ENCODE data around the gene ANKS3.

Gene ANKS3

DNA sequence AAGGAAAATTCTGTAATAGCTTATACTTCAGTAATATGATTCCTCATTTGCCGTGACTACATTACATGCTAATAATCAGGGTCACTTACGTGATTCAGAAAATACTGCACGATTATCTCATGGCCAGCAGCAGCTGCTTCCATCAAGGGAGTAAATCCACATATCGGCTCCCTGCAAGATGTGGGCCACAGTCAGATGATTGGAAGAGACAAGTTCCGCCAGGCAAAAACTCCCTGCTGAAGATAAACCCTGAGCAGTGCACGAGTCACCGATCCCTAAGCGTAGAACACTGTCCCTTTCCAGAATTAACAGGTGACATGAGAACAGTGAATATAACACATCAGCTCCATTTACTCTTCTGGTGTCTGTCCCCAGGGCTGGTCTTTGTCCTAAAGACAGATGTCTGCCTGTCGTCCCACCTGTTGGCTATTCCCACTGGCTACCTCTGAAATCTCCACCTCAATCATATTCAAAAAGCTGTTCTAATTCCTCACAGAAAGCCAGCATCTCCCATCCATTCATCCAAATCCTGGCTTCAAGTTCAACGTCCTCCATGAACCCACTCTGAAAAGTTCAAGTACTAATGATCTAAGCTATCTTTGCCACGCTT lies 9.3 kb downstream of the ANKS3 start:
- Histone ChIP-seq H3K9ac (ENCODE audit: low read length in 2 of 2) (no peak overlapping the region), H3K27me3 (ENCODE audit: control insufficient read depth in 1 of 2, insufficient read depth in 2 of 2, low read length in 2 of 2) (no peaks in the 10 kb centered on the region), H3K4me3 (ENCODE audit: low read length in 2 of 2) (no peak overlapping the region), H3K4me1 (ENCODE audit: control insufficient read depth, insufficient read depth, low read length) (no peaks in the 10 kb centered on the region), H3K9me3 (ENCODE audit: control insufficient read depth in 2 of 2, low read length in 2 of 2) (no peaks in the 10 kb centered on the region), H3K36me3 (ENCODE audit: control insufficient read depth in 2 of 2, insufficient read depth in 2 of 2, low read length in 2 of 2) (peaks cover 21 to 38% of the 10 kb centered on the region in 2 donors), H3K27ac (ENCODE audit: low read length) (no peak overlapping the region)

DNA sequence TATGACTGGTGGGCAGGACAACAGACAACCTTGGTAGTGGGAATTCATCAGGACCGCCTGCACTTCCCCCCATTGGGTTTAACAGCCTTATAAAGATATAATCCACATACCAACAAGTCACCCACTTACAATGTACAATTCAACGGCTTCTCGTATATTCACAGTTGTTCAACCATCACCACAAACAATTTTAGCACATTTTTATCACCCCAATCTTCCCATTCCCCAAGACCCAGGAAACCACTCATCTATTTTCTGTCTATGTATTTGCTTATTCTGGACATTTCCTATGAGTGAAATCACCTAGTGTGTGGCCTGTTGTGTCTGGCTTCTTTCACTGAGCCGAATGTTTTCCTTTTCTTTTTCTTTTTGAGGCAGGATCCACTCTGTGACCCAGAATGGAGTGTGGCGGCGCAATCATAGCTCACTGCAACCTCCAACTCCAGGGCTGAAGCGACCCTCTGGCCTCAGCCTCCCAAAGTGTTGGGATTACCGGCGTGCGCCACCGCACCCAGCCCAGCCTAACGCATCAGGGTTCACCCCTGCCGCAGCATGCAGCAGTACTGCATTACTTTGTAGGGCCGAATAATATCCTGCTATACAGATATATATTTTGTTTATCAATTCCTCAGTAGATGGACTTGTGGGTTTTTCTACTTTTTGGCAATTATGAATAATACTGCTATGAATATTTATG lies 10.9 kb downstream of the ANKS3 start:
- Histone ChIP-seq H3K27ac (ENCODE audit: low read length) (no peak overlapping the region), H3K4me1 (ENCODE audit: control insufficient read depth, insufficient read depth, low read length) (no peaks in the 10 kb centered on the region), H3K4me3 (ENCODE audit: low read length in 2 of 2) (no peak overlapping the region), H3K27me3 (ENCODE audit: control insufficient read depth in 1 of 2, insufficient read depth in 2 of 2, low read length in 2 of 2) (no peaks in the 10 kb centered on the region), H3K9ac (ENCODE audit: low read length in 2 of 2) (no peak overlapping the region), H3K9me3 (ENCODE audit: control insufficient read depth in 2 of 2, low read length in 2 of 2) (no peaks in the 10 kb centered on the region), H3K36me3 (ENCODE audit: control insufficient read depth in 2 of 2, insufficient read depth in 2 of 2, low read length in 2 of 2) (peaks cover 17 to 30% of the 10 kb centered on the region in 2 donors)

DNA sequence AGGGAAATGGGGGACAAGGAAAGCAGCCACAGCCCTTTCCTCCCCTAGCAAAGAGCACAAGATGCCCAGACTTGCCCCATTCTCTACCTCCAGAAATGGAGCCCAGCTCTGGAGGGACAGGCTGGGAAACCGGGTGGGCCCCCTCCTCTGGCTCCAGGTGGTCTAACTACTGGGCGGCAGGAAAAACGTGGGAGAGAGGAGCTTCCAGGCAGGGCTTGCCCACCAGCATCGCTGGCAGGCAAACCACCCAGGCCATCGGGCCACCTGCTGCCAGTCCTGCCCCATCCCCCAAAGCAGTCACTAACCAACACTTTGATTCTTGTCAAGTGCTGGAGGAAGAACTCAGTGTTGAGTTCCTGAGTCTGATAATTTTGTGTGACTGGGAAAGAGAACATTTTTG lies 15.6 kb downstream of the ANKS3 start:
- Histone ChIP-seq H3K27ac (ENCODE audit: low read length) (no peak overlapping the region), H3K4me3 (ENCODE audit: low read length in 2 of 2) (no peak overlapping the region), H3K4me1 (ENCODE audit: control insufficient read depth, insufficient read depth, low read length) (no peaks in the 10 kb centered on the region), H3K27me3 (ENCODE audit: control insufficient read depth in 1 of 2, insufficient read depth in 2 of 2, low read length in 2 of 2) (no peaks in the 10 kb centered on the region), H3K36me3 (ENCODE audit: control insufficient read depth in 2 of 2, insufficient read depth in 2 of 2, low read length in 2 of 2) (peaks cover 11 to 17% of the 10 kb centered on the region in 2 donors), H3K9me3 (ENCODE audit: control insufficient read depth in 2 of 2, low read length in 2 of 2) (no peaks in the 10 kb centered on the region), H3K9ac (ENCODE audit: low read length in 2 of 2) (no peak overlapping the region)

DNA sequence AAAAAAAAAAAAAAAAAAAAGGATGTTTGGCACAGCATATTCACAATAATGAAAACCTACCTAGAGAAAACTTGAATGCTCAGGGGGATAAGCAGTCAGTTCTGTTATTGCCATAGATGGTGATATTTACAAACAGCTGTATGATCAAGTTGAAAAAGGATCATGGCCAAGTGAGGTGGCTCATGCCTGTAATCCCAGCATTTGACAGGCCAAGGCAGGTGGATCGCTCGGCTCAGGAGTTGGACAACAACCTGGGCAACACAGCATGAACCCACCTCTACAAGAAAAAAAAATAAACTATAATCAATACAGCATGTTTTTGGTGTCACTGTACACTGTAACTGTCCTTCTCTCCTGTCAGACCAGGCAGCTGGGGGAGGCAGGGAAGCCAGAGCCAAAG lies 19.1 kb downstream of the ANKS3 start:
- H3K4me3 ChIP-seq (ENCODE audit: low read length in 2 of 2) = no peak overlapping the region
- H3K27ac ChIP-seq (ENCODE audit: low read length) = no peak overlapping the region
- H3K9me3 ChIP-seq (ENCODE audit: control insufficient read depth in 2 of 2, low read length in 2 of 2) = no peaks in the 10 kb centered on the region
- H3K4me1 ChIP-seq (ENCODE audit: control insufficient read depth, insufficient read depth, low read length) = no peaks in the 10 kb centered on the region
- H3K36me3 ChIP-seq (ENCODE audit: control insufficient read depth in 2 of 2, insufficient read depth in 2 of 2, low read length in 2 of 2) = peaks cover 11 to 18% of the 10 kb centered on the region in 2 donors
- no peak overlapping the region for H3K9ac ChIP-seq (ENCODE audit: low read length in 2 of 2)
- no peaks in the 10 kb centered on the region for H3K27me3 ChIP-seq (ENCODE audit: control insufficient read depth in 1 of 2, insufficient read depth in 2 of 2, low read length in 2 of 2)

DNA sequence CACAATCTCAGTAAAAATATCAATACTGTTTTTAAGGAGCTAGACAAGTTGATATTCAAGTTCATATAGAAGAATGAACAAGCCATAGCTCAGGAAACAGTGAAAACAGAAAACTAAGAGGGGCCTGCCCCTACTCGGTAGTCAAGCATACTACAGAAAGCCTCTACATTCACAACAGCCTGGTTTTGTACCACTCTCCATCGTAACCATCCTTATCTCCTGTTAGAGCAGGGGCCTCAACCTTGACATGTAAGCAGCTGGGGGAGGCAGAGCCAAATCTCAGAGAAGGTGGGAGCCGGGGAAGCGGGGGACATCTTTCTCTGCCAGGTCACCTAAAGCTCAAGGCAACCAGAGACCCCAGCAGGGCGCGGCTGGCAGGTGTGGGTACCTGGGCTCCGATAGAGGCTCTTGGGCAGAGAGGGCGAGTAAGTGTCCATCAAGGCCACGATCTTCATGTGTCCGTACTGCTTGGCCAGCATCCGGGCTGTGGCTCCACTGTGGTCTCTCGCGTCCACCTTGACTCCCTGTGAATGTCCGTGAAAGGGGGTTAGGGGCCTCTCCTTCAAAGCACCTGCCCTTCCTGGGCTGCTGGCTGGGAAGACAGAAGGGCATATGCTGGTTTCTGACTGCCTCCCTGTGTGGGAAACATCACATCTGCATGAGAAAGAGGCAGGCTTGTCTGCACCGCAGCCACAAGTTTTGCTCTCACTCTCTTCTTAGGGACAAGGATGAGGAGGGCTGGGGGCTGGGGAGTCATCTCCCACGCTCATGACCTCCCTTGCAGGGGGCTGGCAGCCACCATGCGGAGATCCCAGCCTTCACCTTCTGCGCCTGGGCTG lies 20.2 kb downstream of the ANKS3 start:
- Histone ChIP-seq H3K36me3 (ENCODE audit: control insufficient read depth in 2 of 2, insufficient read depth in 2 of 2, low read length in 2 of 2) (peaks cover 15 to 23% of the 10 kb centered on the region in 2 donors), H3K27ac (ENCODE audit: low read length) (no peak overlapping the region), H3K4me1 (ENCODE audit: control insufficient read depth, insufficient read depth, low read length) (no peaks in the 10 kb centered on the region)

DNA sequence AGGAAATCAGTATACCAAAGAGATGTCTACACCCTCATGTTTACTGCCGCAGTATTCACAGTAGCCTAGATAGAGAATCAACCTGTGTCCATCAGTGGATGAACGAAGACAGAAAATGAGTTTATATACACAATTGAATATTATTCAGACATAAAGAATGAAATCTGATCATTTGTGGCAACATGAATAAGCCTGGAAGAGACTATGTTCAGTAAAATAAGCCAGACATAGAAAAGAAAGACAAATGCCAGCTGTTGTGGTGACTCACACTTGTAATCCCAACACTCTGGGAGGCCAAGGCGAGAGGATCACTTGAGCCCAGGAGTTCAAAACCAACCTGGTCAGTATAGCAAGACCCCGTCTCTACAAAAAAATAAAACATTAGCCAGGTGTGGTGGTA lies 24.6 kb downstream of the ANKS3 start:
- Histone ChIP-seq H3K27ac (ENCODE audit: low read length) (no peak overlapping the region), H3K9me3 (ENCODE audit: control insufficient read depth in 2 of 2, low read length in 2 of 2) (no peaks in the 10 kb centered on the region), H3K4me3 (ENCODE audit: low read length in 2 of 2) (no peak overlapping the region), H3K36me3 (ENCODE audit: control insufficient read depth in 2 of 2, insufficient read depth in 2 of 2, low read length in 2 of 2) (peaks cover 22 to 32% of the 10 kb centered on the region in 2 donors), H3K27me3 (ENCODE audit: control insufficient read depth in 1 of 2, insufficient read depth in 2 of 2, low read length in 2 of 2) (no peaks in the 10 kb centered on the region), H3K9ac (ENCODE audit: low read length in 2 of 2) (no peak overlapping the region), H3K4me1 (ENCODE audit: control insufficient read depth, insufficient read depth, low read length) (no peaks in the 10 kb centered on the region)

More for the DNA sequence above, 20.2 kb downstream of the ANKS3 start:
- no peaks in the 10 kb centered on the region for H3K27me3 ChIP-seq (ENCODE audit: control insufficient read depth in 1 of 2, insufficient read depth in 2 of 2, low read length in 2 of 2)
- H3K9me3 ChIP-seq (ENCODE audit: control insufficient read depth in 2 of 2, low read length in 2 of 2) = no peaks in the 10 kb centered on the region
- H3K4me3 ChIP-seq (ENCODE audit: low read length in 2 of 2) = no peak overlapping the region
- no peak overlapping the region for H3K9ac ChIP-seq (ENCODE audit: low read length in 2 of 2)

DNA sequence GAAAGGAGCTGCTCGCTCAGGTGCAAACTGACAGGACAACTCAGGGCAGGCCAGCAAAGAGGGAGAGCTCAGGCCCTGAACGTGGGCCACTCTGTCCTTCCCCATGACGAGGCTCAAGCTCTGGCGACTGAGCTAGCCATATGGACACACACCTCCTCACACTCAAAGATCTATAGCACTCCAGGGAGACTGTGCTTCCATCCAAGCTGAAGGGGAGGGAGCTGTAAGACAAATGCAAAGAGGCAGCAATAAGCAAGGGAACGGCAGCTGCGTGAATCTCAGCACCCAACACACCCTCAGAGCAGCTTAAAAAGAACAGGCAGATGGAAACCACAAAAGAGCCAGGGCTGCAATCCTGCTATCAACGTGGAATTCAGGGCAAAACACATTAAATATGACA lies 27.2 kb downstream of the ANKS3 start:
- peaks cover 27 to 32% of the 10 kb centered on the region in 2 donors for H3K36me3 ChIP-seq (ENCODE audit: control insufficient read depth in 2 of 2, insufficient read depth in 2 of 2, low read length in 2 of 2)
- no peak overlapping the region for H3K27ac ChIP-seq (ENCODE audit: low read length)
- no peaks in the 10 kb centered on the region for H3K9me3 ChIP-seq (ENCODE audit: control insufficient read depth in 2 of 2, low read length in 2 of 2)
- H3K4me1 ChIP-seq (ENCODE audit: control insufficient read depth, insufficient read depth, low read length) = no peaks in the 10 kb centered on the region
- no peak overlapping the region for H3K9ac ChIP-seq (ENCODE audit: low read length in 2 of 2)
- H3K4me3 ChIP-seq (ENCODE audit: low read length in 2 of 2) = no peak overlapping the region
- no peaks in the 10 kb centered on the region for H3K27me3 ChIP-seq (ENCODE audit: control insufficient read depth in 1 of 2, insufficient read depth in 2 of 2, low read length in 2 of 2)

DNA sequence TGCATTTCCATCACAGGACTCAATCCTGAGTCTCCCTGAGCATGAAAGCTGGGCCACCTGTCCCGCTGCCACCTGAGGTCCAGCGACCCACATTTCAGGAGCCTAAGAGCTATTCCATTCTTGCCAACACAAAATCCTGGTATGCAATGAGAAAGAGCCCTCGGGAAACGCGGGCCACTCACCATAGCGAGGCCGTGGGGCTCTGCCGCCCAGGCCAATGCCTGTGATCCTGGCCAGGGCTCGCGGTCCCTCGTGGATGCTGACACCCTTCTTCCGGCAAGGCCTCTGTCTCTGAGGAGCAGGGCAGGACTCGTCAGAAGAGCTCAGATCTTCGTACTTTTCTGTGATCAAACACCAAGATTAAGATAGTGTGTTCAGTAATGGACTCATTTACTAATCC lies 29.2 kb downstream of the ANKS3 start:
- H3K27ac ChIP-seq (ENCODE audit: low read length) = no peak overlapping the region
- peaks cover 2% of the 10 kb centered on the region for H3K4me1 ChIP-seq (ENCODE audit: control insufficient read depth, insufficient read depth, low read length)
- H3K27me3 ChIP-seq (ENCODE audit: control insufficient read depth in 1 of 2, insufficient read depth in 2 of 2, low read length in 2 of 2) = no peaks in the 10 kb centered on the region
- no peaks in the 10 kb centered on the region for H3K9me3 ChIP-seq (ENCODE audit: control insufficient read depth in 2 of 2, low read length in 2 of 2)
- no peak overlapping the region for H3K9ac ChIP-seq (ENCODE audit: low read length in 2 of 2)
- H3K36me3 ChIP-seq (ENCODE audit: control insufficient read depth in 2 of 2, insufficient read depth in 2 of 2, low read length in 2 of 2) = peaks cover 34 to 38% of the 10 kb centered on the region in 2 donors
- no peak overlapping the region for H3K4me3 ChIP-seq (ENCODE audit: low read length in 2 of 2)

DNA sequence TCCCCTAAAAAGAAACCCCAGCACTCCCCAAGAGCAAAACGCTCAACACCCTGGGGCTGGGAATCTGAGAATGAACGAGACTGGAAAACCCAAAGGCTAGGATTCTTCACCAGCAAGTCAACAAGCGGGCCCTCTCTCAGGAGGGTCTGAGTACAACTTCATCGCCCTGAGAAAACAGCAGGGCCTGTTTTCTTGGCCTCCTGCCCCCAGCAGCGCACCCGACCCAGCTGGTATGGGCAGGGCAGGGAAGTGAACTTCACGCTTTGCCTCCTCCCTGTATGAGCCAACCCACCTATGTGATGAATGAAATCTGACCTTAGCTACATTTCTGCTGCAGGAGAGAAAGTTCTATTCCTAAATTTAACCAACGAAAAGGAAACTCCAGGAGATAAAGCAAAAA lies 29.6 kb downstream of the ANKS3 start:
- H3K9me3 ChIP-seq (ENCODE audit: control insufficient read depth in 2 of 2, low read length in 2 of 2) = no peaks in the 10 kb centered on the region
- H3K36me3 ChIP-seq (ENCODE audit: control insufficient read depth in 2 of 2, insufficient read depth in 2 of 2, low read length in 2 of 2) = peaks cover 31 to 41% of the 10 kb centered on the region in 2 donors
- H3K4me3 ChIP-seq (ENCODE audit: low read length in 2 of 2) = no peak overlapping the region
- no peak overlapping the region for H3K9ac ChIP-seq (ENCODE audit: low read length in 2 of 2)
- H3K27me3 ChIP-seq (ENCODE audit: control insufficient read depth in 1 of 2, insufficient read depth in 2 of 2, low read length in 2 of 2) = no peaks in the 10 kb centered on the region
- H3K4me1 ChIP-seq (ENCODE audit: control insufficient read depth, insufficient read depth, low read length) = peaks cover 2% of the 10 kb centered on the region
- H3K27ac ChIP-seq (ENCODE audit: low read length) = no peak overlapping the region

DNA sequence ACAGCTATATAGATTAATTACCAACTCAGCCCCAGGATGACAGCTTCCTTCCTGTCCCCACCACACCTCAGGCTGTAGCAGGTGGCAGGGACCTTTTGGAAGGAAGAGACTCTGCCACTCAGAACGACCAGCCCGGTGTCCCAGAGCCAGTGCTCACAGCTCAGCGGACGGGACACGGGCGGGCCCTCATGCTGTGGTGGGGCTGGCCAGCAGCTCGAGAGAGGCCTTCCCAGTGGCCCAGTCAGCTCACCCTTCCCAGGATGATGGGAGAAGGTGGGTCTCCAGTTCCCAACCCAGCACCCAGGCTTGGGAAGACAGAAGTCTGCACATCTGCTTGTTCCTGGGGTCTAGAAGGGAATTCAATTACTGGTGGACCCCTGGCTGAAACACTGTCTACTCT lies 30.2 kb downstream of the ANKS3 start:
- Histone ChIP-seq H3K36me3 (ENCODE audit: control insufficient read depth in 2 of 2, insufficient read depth in 2 of 2, low read length in 2 of 2) (peaks cover 36 to 44% of the 10 kb centered on the region in 2 donors), H3K4me1 (ENCODE audit: control insufficient read depth, insufficient read depth, low read length) (peaks cover 2% of the 10 kb centered on the region), H3K27me3 (ENCODE audit: control insufficient read depth in 1 of 2, insufficient read depth in 2 of 2, low read length in 2 of 2) (no peaks in the 10 kb centered on the region), H3K4me3 (ENCODE audit: low read length in 2 of 2) (no peak overlapping the region), H3K9me3 (ENCODE audit: control insufficient read depth in 2 of 2, low read length in 2 of 2) (no peaks in the 10 kb centered on the region), H3K27ac (ENCODE audit: low read length) (no peak overlapping the region), H3K9ac (ENCODE audit: low read length in 2 of 2) (no peak overlapping the region)

Measured in stomach smooth muscle (tissue), 2 donors.